K562 (cell line): Measurements from ENCODE around the gene WDR62. TPM values are rescaled to one million over a fixed set of nuclear protein-coding genes. Genes with fewer than 3 reads are reported as not detected.

ENCODE experiments used
- DIDO1 ChIP-seq: fragments of 450-650 bp; IDR thresholded peaks from 2 replicates; pipeline ENCODE4 v1.6.1; 2016; ENCODE audit warnings: low read depth, missing biosample characterization, missing genetic modification characterization
- ELF2 ChIP-seq: fragments of 250-450 bp; sonication (Bioruptor Pico); IDR thresholded peaks from 2 replicates; pipeline ENCODE4 v1.5.0; 2021; ENCODE audit warnings: mild to moderate bottlenecking
- ETV5 ChIP-seq: sonication (generic); formaldehyde crosslinking; IDR thresholded peaks from 2 replicates; pipeline ENCODE4 v1.4.0; 2020; ENCODE audit warnings: low read depth, mild to moderate bottlenecking, missing genetic modification reagents
- GABPB2 ChIP-seq: fragments of 250-450 bp; sonication (Bioruptor Pico); conservative IDR thresholded peaks from 2 replicates; pipeline ENCODE4 v1.5.1; 2021; ENCODE audit warnings: mild to moderate bottlenecking
- GATAD2A ChIP-seq: fragments of 450-650 bp; IDR thresholded peaks from 2 replicates; pipeline ENCODE4 v1.6.1; 2017
- GTF2A2 ChIP-seq: IDR thresholded peaks from 2 replicates; pipeline ENCODE4 v1.6.1; 2016; ENCODE audit warnings: mild to moderate bottlenecking, missing genetic modification characterization, missing compliant biosample characterization
- NCOR1 ChIP-seq: fragments of 450-650 bp; IDR thresholded peaks from 2 replicates; pipeline ENCODE4 v1.6.1; 2016; ENCODE audit warnings: mild to moderate bottlenecking, moderate library complexity
- NFXL1 ChIP-seq: fragments of 450-650 bp; formaldehyde crosslinking; IDR thresholded peaks from 2 replicates; pipeline ENCODE4 v1.4.0; 2021; ENCODE audit warnings: mild to moderate bottlenecking
- NR2C1 ChIP-seq, 2 experiments: fragments of 450-650 bp; IDR thresholded peaks; 2 replicates each; pipeline ENCODE4 v1.6.1; 2017; ENCODE audit warnings: mild to moderate bottlenecking in 2 of 2, antibody characterized with exemption in 1 of 2, inconsistent platforms in 1 of 2, missing compliant biosample characterization in 1 of 2, missing genetic modification characterization in 1 of 2
- PML ChIP-seq: IDR thresholded peaks from 2 replicates; pipeline ENCODE4 v1.6.1; 2012; ENCODE audit warnings: low read length, inconsistent platforms
- RBM34 ChIP-seq: fragments of 200-400 bp; formaldehyde crosslinking; IDR thresholded peaks from 2 replicates; pipeline ENCODE4 v1.6.1; 2018; ENCODE audit warnings: low read length, borderline replicate concordance; ENCODE audit not compliant: insufficient read depth
- SPI1 ChIP-seq: IDR thresholded peaks from 2 replicates; pipeline ENCODE4 v1.6.1; 2011; ENCODE audit warnings: low read depth, low read length, control low read depth, borderline replicate concordance
- SRSF1 ChIP-seq: fragments of 200-400 bp; formaldehyde crosslinking; IDR thresholded peaks from 2 replicates; pipeline ENCODE4 v1.6.1; 2017; ENCODE audit warnings: mild to moderate bottlenecking, low read depth, low read length, moderate library complexity
- ZNF699 ChIP-seq: fragments of 250-450 bp; sonication (Bioruptor Pico); IDR thresholded peaks from 2 replicates; pipeline ENCODE4 v1.8.0; 2021; ENCODE audit warnings: mild to moderate bottlenecking, moderate library complexity; ENCODE audit not compliant: insufficient replicate concordance
- polyA plus RNA-seq, 8 experiments: library from polyadenylated mRNA; depleted of rRNA in 4 of 8; stranded (reverse) in 5 of 8; unstranded in 3 of 8; fragments of >200 nt; fragmentation: Nextera tagmentation in 2 of 8; fragmentation: Illumina TruSeq in 1 of 8; extraction: Ambion mirVana in 2 of 8; extraction: Trizol in 1 of 8; gene quantifications; 2 replicates each; pipeline versions ENCODE4 v1.2.1 to v1.2.3, GENCODE V29; 2011 to 2014; ENCODE audit warnings: inconsistent platforms in 1 of 8, missing spikeins in 1 of 8
- total RNA-seq, 7 experiments: library from RNA; depleted of rRNA in 6 of 7; stranded (reverse); fragments of >200 nt in 6 of 7; fragmentation: Illumina TruSeq in 2 of 7; extraction: Trizol in 2 of 7; gene quantifications; 2 replicates each; pipeline versions ENCODE4 v1.2.1 to v1.2.3, GENCODE V29; 2011 to 2021; ENCODE audit warnings: low replicate concordance in 1 of 7
- TF ChIP-seq, protein P1 (sequence below): fragments of 450-650 bp; formaldehyde crosslinking; IDR thresholded peaks from 2 replicates; pipeline ENCODE4 v1.4.0; 2022; ENCODE audit warnings: mild to moderate bottlenecking, moderate library complexity
- TF ChIP-seq, protein P2 (sequence below), 2 experiments: fragments of 450-650 bp in 1 of 2; sonication (generic) in 1 of 2; formaldehyde crosslinking in 1 of 2; IDR thresholded peaks; 2 replicates each; pipeline versions ENCODE4 v1.7.1 to v1.9.0; 2016 to 2022; ENCODE audit warnings: inconsistent platforms in 1 of 2, mild to moderate bottlenecking in 1 of 2, missing genetic modification reagents in 1 of 2
- TF ChIP-seq, protein P3 (sequence below): sonication (generic); formaldehyde crosslinking; IDR thresholded peaks from 2 replicates; pipeline ENCODE4 v1.8.0; 2022; ENCODE audit warnings: mild to moderate bottlenecking, missing genetic modification reagents

The WDR62 gene
- total and polyA plus RNA-seq, 9 of the 15 experiments (the other 6 are each of a cell fraction or from before 2014, with no cell fraction given): 0.35 to 32.8 (median 14.4) TPM

DNA sequence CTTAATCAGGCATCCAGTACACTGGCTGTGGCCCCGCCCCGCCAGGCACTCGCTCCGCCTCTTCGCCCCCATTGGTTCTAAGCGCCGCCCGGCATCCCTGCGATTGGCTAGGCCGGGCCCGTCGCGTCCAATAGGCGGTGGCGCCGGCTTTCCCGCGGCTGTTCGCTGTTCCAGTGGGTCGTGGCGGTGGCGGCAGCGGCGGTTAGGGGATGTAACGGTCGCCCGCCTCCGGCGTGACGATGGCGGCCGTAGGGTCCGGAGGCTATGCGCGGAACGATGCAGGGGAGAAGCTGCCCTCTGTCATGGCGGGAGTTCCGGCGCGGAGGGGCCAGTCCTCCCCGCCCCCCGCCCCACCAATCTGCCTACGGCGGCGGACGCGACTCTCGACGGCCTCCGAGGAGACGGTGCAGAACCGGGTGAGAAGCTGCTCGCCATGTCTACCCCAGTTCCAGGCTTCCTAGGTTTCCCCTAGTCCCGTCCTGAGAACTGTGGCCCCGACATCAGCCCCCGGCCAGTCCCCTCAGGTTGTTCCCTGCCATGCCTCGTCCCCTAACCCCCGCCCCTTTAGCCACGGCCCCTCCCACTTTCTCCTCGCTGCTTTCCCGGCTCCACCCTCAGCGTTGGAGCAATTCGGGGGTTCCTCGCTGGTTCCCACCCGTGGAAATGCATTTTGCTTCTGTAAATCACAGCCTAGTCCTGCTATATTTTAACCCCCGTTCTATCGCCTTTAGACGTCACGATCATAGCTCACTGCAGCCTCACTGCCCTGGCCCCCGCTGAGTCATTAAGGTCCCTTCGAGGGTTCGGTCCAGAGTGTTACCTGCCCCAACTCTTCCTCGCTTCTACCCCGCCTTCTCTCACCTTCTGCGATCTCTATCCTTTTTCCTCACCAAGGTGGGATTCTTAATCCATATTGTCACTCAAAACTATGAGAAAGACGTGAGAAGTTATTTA, at the start of gene WDR62 (continued):
- TF ChIP-seq RBM34: 0 out of 2 replicates have a peak, but pooled peaks have one; percentile 38
- no peak for TF ChIP-seq ZNF699
- TF ChIP-seq SPI1: no peak
- TF ChIP-seq, protein P1, sequence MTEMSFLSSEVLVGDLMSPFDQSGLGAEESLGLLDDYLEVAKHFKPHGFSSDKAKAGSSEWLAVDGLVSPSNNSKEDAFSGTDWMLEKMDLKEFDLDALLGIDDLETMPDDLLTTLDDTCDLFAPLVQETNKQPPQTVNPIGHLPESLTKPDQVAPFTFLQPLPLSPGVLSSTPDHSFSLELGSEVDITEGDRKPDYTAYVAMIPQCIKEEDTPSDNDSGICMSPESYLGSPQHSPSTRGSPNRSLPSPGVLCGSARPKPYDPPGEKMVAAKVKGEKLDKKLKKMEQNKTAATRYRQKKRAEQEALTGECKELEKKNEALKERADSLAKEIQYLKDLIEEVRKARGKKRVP (CRISPR knock-in tag): no peak
- no peak for TF ChIP-seq SRSF1
- TF ChIP-seq NR2C1 (IDR thresholded peaks at IDR 0.05): no peak
- no peak for TF ChIP-seq NR2C1 (tag; IDR thresholded peaks at IDR 0.05)
- TF ChIP-seq, protein P2, sequence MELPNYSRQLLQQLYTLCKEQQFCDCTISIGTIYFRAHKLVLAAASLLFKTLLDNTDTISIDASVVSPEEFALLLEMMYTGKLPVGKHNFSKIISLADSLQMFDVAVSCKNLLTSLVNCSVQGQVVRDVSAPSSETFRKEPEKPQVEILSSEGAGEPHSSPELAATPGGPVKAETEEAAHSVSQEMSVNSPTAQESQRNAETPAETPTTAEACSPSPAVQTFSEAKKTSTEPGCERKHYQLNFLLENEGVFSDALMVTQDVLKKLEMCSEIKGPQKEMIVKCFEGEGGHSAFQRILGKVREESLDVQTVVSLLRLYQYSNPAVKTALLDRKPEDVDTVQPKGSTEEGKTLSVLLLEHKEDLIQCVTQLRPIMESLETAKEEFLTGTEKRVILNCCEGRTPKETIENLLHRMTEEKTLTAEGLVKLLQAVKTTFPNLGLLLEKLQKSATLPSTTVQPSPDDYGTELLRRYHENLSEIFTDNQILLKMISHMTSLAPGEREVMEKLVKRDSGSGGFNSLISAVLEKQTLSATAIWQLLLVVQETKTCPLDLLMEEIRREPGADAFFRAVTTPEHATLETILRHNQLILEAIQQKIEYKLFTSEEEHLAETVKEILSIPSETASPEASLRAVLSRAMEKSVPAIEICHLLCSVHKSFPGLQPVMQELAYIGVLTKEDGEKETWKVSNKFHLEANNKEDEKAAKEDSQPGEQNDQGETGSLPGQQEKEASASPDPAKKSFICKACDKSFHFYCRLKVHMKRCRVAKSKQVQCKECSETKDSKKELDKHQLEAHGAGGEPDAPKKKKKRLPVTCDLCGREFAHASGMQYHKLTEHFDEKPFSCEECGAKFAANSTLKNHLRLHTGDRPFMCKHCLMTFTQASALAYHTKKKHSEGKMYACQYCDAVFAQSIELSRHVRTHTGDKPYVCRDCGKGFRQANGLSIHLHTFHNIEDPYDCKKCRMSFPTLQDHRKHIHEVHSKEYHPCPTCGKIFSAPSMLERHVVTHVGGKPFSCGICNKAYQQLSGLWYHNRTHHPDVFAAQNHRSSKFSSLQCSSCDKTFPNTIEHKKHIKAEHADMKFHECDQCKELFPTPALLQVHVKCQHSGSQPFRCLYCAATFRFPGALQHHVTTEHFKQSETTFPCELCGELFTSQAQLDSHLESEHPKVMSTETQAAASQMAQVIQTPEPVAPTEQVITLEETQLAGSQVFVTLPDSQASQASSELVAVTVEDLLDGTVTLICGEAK (IDR thresholded peaks at IDR 0.05): no peak
- TF ChIP-seq, protein P2 (CRISPR knock-in tag; IDR thresholded peaks at IDR 0.05): no peak
- TF ChIP-seq, protein P3, sequence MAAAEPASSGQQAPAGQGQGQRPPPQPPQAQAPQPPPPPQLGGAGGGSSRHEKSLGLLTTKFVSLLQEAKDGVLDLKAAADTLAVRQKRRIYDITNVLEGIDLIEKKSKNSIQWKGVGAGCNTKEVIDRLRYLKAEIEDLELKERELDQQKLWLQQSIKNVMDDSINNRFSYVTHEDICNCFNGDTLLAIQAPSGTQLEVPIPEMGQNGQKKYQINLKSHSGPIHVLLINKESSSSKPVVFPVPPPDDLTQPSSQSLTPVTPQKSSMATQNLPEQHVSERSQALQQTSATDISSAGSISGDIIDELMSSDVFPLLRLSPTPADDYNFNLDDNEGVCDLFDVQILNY: no peak
- TF ChIP-seq GABPB2 (CRISPR knock-in tag): no peak
- no peak for TF ChIP-seq NFXL1 (CRISPR knock-in tag)
- TF ChIP-seq ELF2 (CRISPR knock-in tag): no peak
- no peak for TF ChIP-seq NCOR1
- no peak for TF ChIP-seq PML
- peak; percentile 66 for TF ChIP-seq ETV5
- no peak for TF ChIP-seq DIDO1 (tag)
- TF ChIP-seq GTF2A2 (tag): no peak
- TF ChIP-seq GATAD2A: no peak
